Right lobe of liver (tissue), 6 donors: Measurements from ENCODE around the gene CASZ1. TPM values are rescaled to one million over a fixed set of nuclear protein-coding genes. Genes with fewer than 3 reads are reported as not detected.

ENCODE experiments used
- ATAC-seq, 4 donors: fragments of 200-7000 bp; cut with Tn5 transposase; one replicate each; pipeline ENCODE4 v1.9.1; 2020; ENCODE audit warnings: mild to moderate bottlenecking in 4 of 4, moderate library complexity in 4 of 4
- DNase-seq, 3 donors: peaks; one replicate each; pipeline ENCODE4 v3.0.0-alpha.2; 2020
- H3K27ac ChIP-seq, 3 donors: fragments of 200-600 bp; one replicate each; pipeline ENCODE4 v1.8.0; 2022
- H3K27me3 ChIP-seq, 2 donors: fragments of 200-600 bp; one replicate each; pipeline ENCODE4 v1.8.0; 2022
- H3K36me3 ChIP-seq, 4 donors: fragments of 200-600 bp; sonication (generic) in 1 of 4; one replicate each; pipeline versions ENCODE4 v1.5.1 to v1.8.0; 2017 to 2022; ENCODE audit warnings: control low read depth in 1 of 4
- H3K4me1 ChIP-seq, 4 donors: fragments of 200-600 bp; sonication (generic) in 1 of 4; one replicate each; pipeline versions ENCODE4 v1.5.1 to v1.8.0; 2017 to 2022; ENCODE audit warnings: control low read depth in 1 of 4
- H3K4me3 ChIP-seq, 3 donors: fragments of 200-600 bp; one replicate each; pipeline ENCODE4 v1.8.0; 2022
- H3K9me3 ChIP-seq, 4 donors: fragments of 200-600 bp; sonication (generic) in 1 of 4; one replicate each; pipeline versions ENCODE4 v1.5.1 to v1.8.0; 2017 to 2022; ENCODE audit warnings: control low read depth in 1 of 4
- POLR2A ChIP-seq: fragments of 450-650 bp; IDR thresholded peaks from one replicate; pipeline ENCODE4 v1.6.1; 2017; ENCODE audit warnings: antibody characterized with exemption, mild to moderate bottlenecking
- WGBS: methylation state at CpG from one replicate; pipeline ENCODE4 v1.1.6; 2018; ENCODE audit warnings: low coverage, low lambda C conversion rate; ENCODE audit not compliant: insufficient coverage; ENCODE audit errors: missing lambda C conversion rate; 5-methylcytosine and 5-hydroxymethylcytosine counted together
- intact Hi-C, 2 donors: fragments of 100-400 bp; cut with DNase I; formaldehyde crosslinking; loops; one replicate each; pipeline versions ENCODE4 v1.11.2 to v1.14.1; 2022
- total RNA-seq, 6 experiments: library from RNA; depleted of rRNA in 2 of 6; stranded (reverse); fragments of >200 nt in 2 of 6; fragmentation: NEBNext Ultra II Directional in 3 of 6; extraction: Animal tissue kit (Norgen Biotek cat#: 25700) in 3 of 6; gene quantifications; one replicate each; pipeline versions ENCODE4 v1.1.0 to v1.2.4, GENCODE V29; 2016 to 2023
- TF ChIP-seq, protein P1 (sequence below), 4 donors: fragments of 200-600 bp in 3 of 4; fragments of 450-650 bp in 1 of 4; IDR thresholded peaks; one replicate each; pipeline versions ENCODE4 v1.5.1 to v1.8.0; 2016 to 2022; ENCODE audit warnings: antibody characterized with exemption in 4 of 4, mild to moderate bottlenecking in 2 of 4
- donor health status: DM: no; HTN: yes; CAD: no.
- donor health status: DM: no; HTN: no; CAD: no.
- donor health status: DM: no; HTN: no; CAD: no.
- donor health status: DM: no; HTN: yes; CAD: no.
- donor health status: DM: no; HTN: yes; CAD: no.

Gene CASZ1
- total RNA-seq, 6 experiments from 2014 or later = 3.1 to 10.1 (median 5.3) TPM

DNA sequence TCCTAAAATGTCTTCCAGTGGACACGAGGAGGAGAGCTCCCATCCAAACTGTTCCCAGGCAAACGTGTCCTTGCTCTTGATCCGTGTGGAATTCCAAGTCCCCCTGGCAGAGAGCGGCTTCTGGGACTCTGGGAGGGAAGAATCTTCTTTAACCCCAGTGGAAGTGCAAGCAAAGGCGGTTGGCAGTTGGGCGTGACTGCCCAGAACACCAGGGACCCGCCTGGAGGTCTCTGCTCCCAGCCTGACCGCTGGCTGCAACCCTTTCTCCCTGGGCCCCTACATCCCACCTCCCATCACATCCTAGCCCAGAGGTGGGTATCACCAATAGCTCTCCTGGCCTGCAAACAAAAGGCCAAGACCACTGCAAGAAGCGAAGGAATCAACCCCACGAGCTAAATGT is 17.8 kb downstream of the CASZ1 start:
- peaks cover 0 to 3% (median 0%) of the 10 kb centered on the region in 4 donors for H3K4me1 ChIP-seq
- no peaks in the 10 kb centered on the region for H3K36me3 ChIP-seq
- no peak overlapping the region for H3K27ac ChIP-seq
- intact Hi-C loops = no loop called here
- no peaks in the 10 kb centered on the region for H3K27me3 ChIP-seq
- ATAC-seq (no peak), DNase-seq (peak in 1 of 3 donors; percentile 31)
- H3K9me3 ChIP-seq = no peaks in the 10 kb centered on the region
- 56% methylated on average over 6 of the region's 10 CpGs for WGBS
- TF ChIP-seq POLR2A = no peak
- TF ChIP-seq, protein P1, sequence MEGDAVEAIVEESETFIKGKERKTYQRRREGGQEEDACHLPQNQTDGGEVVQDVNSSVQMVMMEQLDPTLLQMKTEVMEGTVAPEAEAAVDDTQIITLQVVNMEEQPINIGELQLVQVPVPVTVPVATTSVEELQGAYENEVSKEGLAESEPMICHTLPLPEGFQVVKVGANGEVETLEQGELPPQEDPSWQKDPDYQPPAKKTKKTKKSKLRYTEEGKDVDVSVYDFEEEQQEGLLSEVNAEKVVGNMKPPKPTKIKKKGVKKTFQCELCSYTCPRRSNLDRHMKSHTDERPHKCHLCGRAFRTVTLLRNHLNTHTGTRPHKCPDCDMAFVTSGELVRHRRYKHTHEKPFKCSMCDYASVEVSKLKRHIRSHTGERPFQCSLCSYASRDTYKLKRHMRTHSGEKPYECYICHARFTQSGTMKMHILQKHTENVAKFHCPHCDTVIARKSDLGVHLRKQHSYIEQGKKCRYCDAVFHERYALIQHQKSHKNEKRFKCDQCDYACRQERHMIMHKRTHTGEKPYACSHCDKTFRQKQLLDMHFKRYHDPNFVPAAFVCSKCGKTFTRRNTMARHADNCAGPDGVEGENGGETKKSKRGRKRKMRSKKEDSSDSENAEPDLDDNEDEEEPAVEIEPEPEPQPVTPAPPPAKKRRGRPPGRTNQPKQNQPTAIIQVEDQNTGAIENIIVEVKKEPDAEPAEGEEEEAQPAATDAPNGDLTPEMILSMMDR (IDR thresholded peaks at IDR 0.05) = no peak
- H3K4me3 ChIP-seq = no peak overlapping the region

DNA sequence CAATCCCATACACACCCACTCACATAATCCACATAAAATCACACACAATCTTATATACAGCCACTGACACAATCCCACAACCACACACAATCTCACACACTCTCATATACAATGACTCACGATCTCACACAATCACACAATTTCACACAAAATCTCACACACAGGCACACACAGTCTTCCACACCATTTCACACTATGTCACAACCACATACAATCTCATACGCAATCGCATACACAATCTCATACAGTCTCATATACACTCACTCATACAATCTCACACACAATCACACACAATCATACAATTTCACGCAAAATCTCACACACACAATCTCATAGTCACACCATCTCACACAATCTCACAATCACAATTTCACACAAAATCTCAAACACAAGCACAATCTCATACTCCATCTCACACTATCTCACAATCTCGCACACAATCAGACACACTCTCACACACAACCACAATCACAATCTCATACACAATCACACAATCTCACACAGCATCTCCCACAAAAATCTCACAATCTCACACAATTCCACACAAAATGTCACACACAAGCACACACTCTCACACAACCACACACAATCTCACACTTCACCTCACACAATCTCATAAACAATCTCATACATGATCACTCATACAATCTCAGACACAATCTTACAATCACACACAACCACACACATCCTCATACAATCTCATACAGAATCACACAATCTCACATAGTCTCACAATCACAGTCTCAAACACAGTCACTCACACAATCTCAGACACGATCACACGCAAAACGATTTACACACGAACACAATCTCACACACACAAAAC is 18.5 kb downstream of the CASZ1 start:
- WGBS = 93% methylated on average over 9 of the region's 9 CpGs
- Histone ChIP-seq H3K9me3 (no peaks in the 10 kb centered on the region), H3K4me3 (no peak overlapping the region), H3K36me3 (no peaks in the 10 kb centered on the region), H3K4me1 (peaks cover 0 to 3% (median 0%) of the 10 kb centered on the region in 4 donors), H3K27ac (no peak overlapping the region), H3K27me3 (no peaks in the 10 kb centered on the region)
- ATAC-seq = no peak
- intact Hi-C loops = no loop called here
- TF ChIP-seq POLR2A = no peak
- TF ChIP-seq, protein P1 (IDR thresholded peaks at IDR 0.05) = no peak
- DNase-seq = no peak

DNA sequence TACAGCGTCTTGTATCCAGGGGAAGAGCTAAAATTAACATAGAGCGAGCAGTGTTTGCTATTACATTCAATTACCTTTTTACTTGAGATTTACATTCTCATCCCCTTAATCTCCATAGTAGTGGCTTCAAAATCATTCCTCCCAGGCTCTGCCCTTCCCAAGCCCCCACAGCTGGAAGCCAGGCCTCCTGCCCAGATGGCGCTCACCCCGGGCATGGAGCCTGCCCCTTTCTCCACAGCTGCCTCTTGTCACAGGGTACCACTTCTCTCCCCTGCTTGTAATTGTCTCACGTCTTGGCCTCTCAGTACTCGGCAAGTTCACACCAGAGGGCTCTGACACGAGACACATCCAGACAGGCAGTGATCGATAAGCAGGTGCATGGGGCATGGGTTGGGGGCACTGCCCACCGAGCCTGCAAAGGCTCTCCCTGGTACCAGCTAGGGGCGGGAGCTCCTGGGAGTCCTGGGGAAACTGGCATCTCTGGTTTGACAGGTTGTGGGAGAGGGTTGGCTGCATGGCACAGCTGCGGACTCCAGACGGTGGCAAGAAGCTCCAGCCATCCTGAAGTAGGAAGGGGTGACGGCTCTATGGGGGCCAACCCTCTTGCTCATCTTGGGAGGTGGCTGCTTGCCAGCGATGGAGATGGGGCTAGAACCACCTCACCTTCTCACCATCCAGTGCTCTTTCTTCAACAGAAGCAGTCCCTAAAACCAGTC is 20.1 kb downstream of the CASZ1 start:
- no peak for TF ChIP-seq POLR2A
- TF ChIP-seq, protein P1 (IDR thresholded peaks at IDR 0.05) = no peak
- H3K27ac ChIP-seq = no peak overlapping the region
- peaks cover 0 to 3% (median 0%) of the 10 kb centered on the region in 4 donors for H3K4me1 ChIP-seq
- H3K36me3 ChIP-seq = no peaks in the 10 kb centered on the region
- ATAC-seq = no peak
- no peak overlapping the region for H3K4me3 ChIP-seq
- H3K9me3 ChIP-seq = no peaks in the 10 kb centered on the region
- peak in 2 of 3 donors; percentile 3 to 50 for DNase-seq
- 83% methylated on average over 4 of the region's 14 CpGs for WGBS
- H3K27me3 ChIP-seq = no peaks in the 10 kb centered on the region
- intact Hi-C loops = no loop called here

DNA sequence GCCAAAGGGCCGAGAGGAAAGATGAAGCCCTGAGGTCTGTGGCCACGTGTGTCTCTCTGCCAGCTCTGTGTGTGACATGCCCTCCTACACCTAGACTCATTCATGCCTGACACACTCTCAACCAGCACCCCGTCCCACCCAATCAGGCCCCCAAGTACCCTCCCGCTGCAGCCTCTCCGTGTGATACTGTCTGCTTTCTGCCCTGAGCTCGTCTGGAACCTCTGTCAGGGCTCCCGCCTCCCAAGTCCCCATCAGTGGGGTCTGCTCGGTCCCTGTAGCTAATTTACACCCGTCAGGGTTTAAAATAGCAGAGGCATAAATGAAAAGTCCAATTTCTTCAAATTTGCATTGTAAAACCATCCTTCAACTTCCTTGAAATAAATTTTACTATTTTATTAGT is 20.7 kb downstream of the CASZ1 start:
- H3K27me3 ChIP-seq = no peaks in the 10 kb centered on the region
- TF ChIP-seq, protein P1 (IDR thresholded peaks at IDR 0.05) = no peak
- no peak for TF ChIP-seq POLR2A
- no peaks in the 10 kb centered on the region for H3K4me1 ChIP-seq
- H3K36me3 ChIP-seq = no peaks in the 10 kb centered on the region
- DNase-seq (no peak), ATAC-seq (no peak)
- intact Hi-C loops = no loop called here
- H3K9me3 ChIP-seq = no peaks in the 10 kb centered on the region
- no peak overlapping the region for H3K27ac ChIP-seq
- no peak overlapping the region for H3K4me3 ChIP-seq
- WGBS = 71% methylated on average over 9 of the region's 9 CpGs
